ENCODE results near the gene IMMP2L. TPM values are rescaled to one million over a fixed set of nuclear protein-coding genes. Genes with fewer than 3 reads are reported as not detected.
A peak's percentile ranks its signal among the peaks of the same experiment; 100 is the strongest.

IMMP2L gene
- total RNA-seq, 4 donors from 2014 or later, result 8.3 to 19.2 (median 17.8) TPM

DNA sequence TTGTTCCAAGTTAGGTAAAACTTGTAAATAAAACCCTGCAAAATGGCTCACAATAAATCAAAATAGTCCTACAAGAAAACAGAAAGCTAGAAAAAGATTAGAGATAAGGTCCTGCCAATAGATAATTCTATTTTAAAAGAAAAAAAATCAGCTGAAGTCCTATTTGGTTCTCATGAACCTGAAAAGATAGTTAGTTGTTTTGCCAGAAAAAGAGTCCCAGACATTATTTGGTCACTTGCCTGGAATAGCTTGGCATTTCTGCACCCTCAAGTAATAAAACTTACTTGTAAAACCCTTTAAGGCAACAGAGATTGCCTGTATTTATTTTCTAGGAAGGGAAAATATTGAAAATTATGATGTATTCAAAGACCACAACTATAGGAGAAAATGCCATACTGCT, 423.7 kb downstream of the IMMP2L start:
- H3K4me3 ChIP-seq, result no peak overlapping the region
- in situ Hi-C loops (cut with MboI; ENCODE audit: low sequenced_read_pairs in 4 of 4) (no loop called here), intact Hi-C loops (cut with DNase I; ENCODE audit: low total_unique reads) (no loop called here)
- no peak for TF ChIP-seq CTCF (IDR thresholded peaks at IDR 0.05 in 4 of 5, conservative IDR thresholded peaks at IDR 0.05 in 1 of 5)
- no peak for TF ChIP-seq POLR2A (IDR thresholded peaks at IDR 0.05)
- no peaks in the 10 kb centered on the region for H3K9me3 ChIP-seq
- no peak overlapping the region for H3K27ac ChIP-seq
- DNase-seq, result no peak
- H3K36me3 ChIP-seq, result no peaks in the 10 kb centered on the region
- H3K27me3 ChIP-seq, result no peaks in the 10 kb centered on the region
- no peak for ATAC-seq
- peaks cover 25 to 29% of the 10 kb centered on the region in 2 donors for H3K4me1 ChIP-seq

- DNase-seq (peak in 1 of 2 donors; percentile 26), ATAC-seq (no peak)
- H3K4me1 ChIP-seq, result peaks cover 25 to 29% of the 10 kb centered on the region in 2 donors
- no peaks in the 10 kb centered on the region for H3K9me3 ChIP-seq
- no peak for TF ChIP-seq POLR2A (IDR thresholded peaks at IDR 0.05)
- H3K27ac ChIP-seq, result no peak overlapping the region
- in situ Hi-C loops (cut with MboI; ENCODE audit: low sequenced_read_pairs in 4 of 4) (no loop called here), intact Hi-C loops (cut with DNase I; ENCODE audit: low total_unique reads) (no loop called here)
- no peak overlapping the region for H3K4me3 ChIP-seq
- H3K36me3 ChIP-seq, result no peaks in the 10 kb centered on the region
- no peaks in the 10 kb centered on the region for H3K27me3 ChIP-seq
These were observed 424.1 kb downstream of the IMMP2L start for GRCh38 chr7:111138193-111138569.

- Histone ChIP-seq H3K36me3 (no peaks in the 10 kb centered on the region), H3K27me3 (no peaks in the 10 kb centered on the region), H3K4me3 (no peak overlapping the region), H3K27ac (no peak overlapping the region), H3K9me3 (no peaks in the 10 kb centered on the region), H3K4me1 (peaks cover 25 to 29% of the 10 kb centered on the region in 2 donors)
- ATAC-seq (no peak), DNase-seq (no peak)
- no peak for TF ChIP-seq POLR2A (IDR thresholded peaks at IDR 0.05)
- no peak for TF ChIP-seq CTCF (IDR thresholded peaks at IDR 0.05 in 4 of 5, conservative IDR thresholded peaks at IDR 0.05 in 1 of 5)
- in situ Hi-C loops (cut with MboI; ENCODE audit: low sequenced_read_pairs in 4 of 4) (no loop called here), intact Hi-C loops (cut with DNase I; ENCODE audit: low total_unique reads) (no loop called here)
These were observed 424.7 kb downstream of the IMMP2L start for GRCh38 chr7:111137296-111138192.

GRCh38 chr7:111132833-111133232, 429.5 kb downstream of the IMMP2L start:
- intact Hi-C loops (cut with DNase I; ENCODE audit: low total_unique reads), result no loop called here
- peaks cover 1 to 3% of the 10 kb centered on the region in 2 donors for H3K4me1 ChIP-seq
- DNase-seq (no peak), ATAC-seq (no peak)
- TF ChIP-seq CTCF (IDR thresholded peaks at IDR 0.05 in 4 of 5, conservative IDR thresholded peaks at IDR 0.05 in 1 of 5) (no peak), POLR2A (IDR thresholded peaks at IDR 0.05) (no peak)
- no peaks in the 10 kb centered on the region for H3K9me3 ChIP-seq
- in situ Hi-C loops (cut with MboI; ENCODE audit: low sequenced_read_pairs in 4 of 4), result no loop called here
- H3K36me3 ChIP-seq, result no peaks in the 10 kb centered on the region
- no peaks in the 10 kb centered on the region for H3K27me3 ChIP-seq
- no peak overlapping the region for H3K4me3 ChIP-seq
- H3K27ac ChIP-seq, result no peak overlapping the region

DNA sequence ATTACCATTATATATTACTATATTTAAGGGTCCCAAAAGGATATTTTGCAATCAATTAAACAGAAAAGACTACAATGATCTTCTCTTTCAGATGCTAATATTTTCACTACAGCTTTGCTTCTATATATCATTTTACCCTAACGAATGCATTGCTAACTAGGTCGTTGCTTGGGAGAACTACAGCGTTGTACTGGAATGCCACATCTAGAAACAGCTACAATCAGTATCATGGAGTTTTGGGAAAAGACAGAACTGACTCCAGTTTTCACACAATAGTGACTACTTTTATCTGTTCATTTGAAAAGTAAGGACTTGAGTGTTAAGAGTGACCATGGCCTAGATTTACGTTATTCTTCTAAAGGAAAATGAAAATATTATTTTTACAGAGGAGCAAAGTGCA, 432.9 kb downstream of the IMMP2L start:
- no peak overlapping the region for H3K27ac ChIP-seq
- in situ Hi-C loops (cut with MboI; ENCODE audit: low sequenced_read_pairs in 4 of 4) (no loop called here), intact Hi-C loops (cut with DNase I; ENCODE audit: low total_unique reads) (no loop called here)
- no peaks in the 10 kb centered on the region for H3K9me3 ChIP-seq
- DNase-seq (no peak), ATAC-seq (no peak)
- H3K36me3 ChIP-seq, result no peaks in the 10 kb centered on the region
- H3K27me3 ChIP-seq, result no peaks in the 10 kb centered on the region
- H3K4me1 ChIP-seq, result no peaks in the 10 kb centered on the region
- no peak overlapping the region for H3K4me3 ChIP-seq
- TF ChIP-seq POLR2A (IDR thresholded peaks at IDR 0.05) (no peak), CTCF (IDR thresholded peaks at IDR 0.05 in 4 of 5, conservative IDR thresholded peaks at IDR 0.05 in 1 of 5) (no peak)

All from gastrocnemius medialis (tissue), 4 donors.